GM21529 (cell line): ENCODE measurements around the gene MAP3K13.
A peak's percentile ranks its signal among the peaks of the same experiment; 100 is the strongest.

Experiments
- ATAC-seq: cut with Tn5 transposase; IDR thresholded peaks from one replicate; pipeline ENCODE4 v1.9.1; 2021; ENCODE audit not compliant: unreplicated experiment

MAP3K13 gene

GRCh38 chr3:185503521-185503920, 140.6 kb downstream of the MAP3K13 start:
- no peak for ATAC-seq

- no peak for ATAC-seq
Observed at GRCh38 chr3:185504636-185505035, 141.7 kb downstream of the MAP3K13 start.

GRCh38 chr3:185507883-185508282, 144.9 kb downstream of the MAP3K13 start:
- no peak for ATAC-seq

GRCh38 chr3:185508335-185508991, 145.5 kb downstream of the MAP3K13 start:
- ATAC-seq: no peak

GRCh38 chr3:185511711-185512110, 148.8 kb downstream of the MAP3K13 start:
- ATAC-seq: no peak

- no peak for ATAC-seq
Observed at GRCh38 chr3:185517387-185518130, 154.6 kb downstream of the MAP3K13 start.

GRCh38 chr3:185519021-185519420, 156.1 kb downstream of the MAP3K13 start:
- ATAC-seq: no peak

GRCh38 chr3:185521349-185522138, 158.6 kb downstream of the MAP3K13 start:
- ATAC-seq: no peak

GRCh38 chr3:185526349-185526951, 163.5 kb downstream of the MAP3K13 start:
- ATAC-seq: no peak

GRCh38 chr3:185527364-185527763, 164.4 kb downstream of the MAP3K13 start:
- ATAC-seq: no peak

GRCh38 chr3:185528532-185528931, 165.6 kb downstream of the MAP3K13 start:
- ATAC-seq: no peak

GRCh38 chr3:185530856-185531255, 167.9 kb downstream of the MAP3K13 start:
- no peak for ATAC-seq

- ATAC-seq: no peak
Observed at GRCh38 chr3:185532901-185533300, 170.0 kb downstream of the MAP3K13 start.

GRCh38 chr3:185534511-185534910, 171.6 kb downstream of the MAP3K13 start:
- no peak for ATAC-seq

- ATAC-seq: peak; percentile 98
Observed at GRCh38 chr3:185537369-185537970, 174.5 kb downstream of the MAP3K13 start.
